Panc1 (cell line): ENCODE results near the gene NRM.

Experiments
- CTCF ChIP-seq: fragments of 450-650 bp; IDR thresholded peaks from 2 replicates; pipeline ENCODE4 v1.5.1; 2017; ENCODE audit warnings: mild to moderate bottlenecking
- REST ChIP-seq, 2 experiments: IDR thresholded peaks; 2 replicates each; pipeline ENCODE4 v1.6.1; 2011 to 2012; ENCODE audit warnings: low read depth in 2 of 2, control low read depth in 1 of 2, low read length in 1 of 2, mild to moderate bottlenecking in 1 of 2, moderate library complexity in 1 of 2; ENCODE audit not compliant: insufficient read depth in 1 of 2

DNA sequence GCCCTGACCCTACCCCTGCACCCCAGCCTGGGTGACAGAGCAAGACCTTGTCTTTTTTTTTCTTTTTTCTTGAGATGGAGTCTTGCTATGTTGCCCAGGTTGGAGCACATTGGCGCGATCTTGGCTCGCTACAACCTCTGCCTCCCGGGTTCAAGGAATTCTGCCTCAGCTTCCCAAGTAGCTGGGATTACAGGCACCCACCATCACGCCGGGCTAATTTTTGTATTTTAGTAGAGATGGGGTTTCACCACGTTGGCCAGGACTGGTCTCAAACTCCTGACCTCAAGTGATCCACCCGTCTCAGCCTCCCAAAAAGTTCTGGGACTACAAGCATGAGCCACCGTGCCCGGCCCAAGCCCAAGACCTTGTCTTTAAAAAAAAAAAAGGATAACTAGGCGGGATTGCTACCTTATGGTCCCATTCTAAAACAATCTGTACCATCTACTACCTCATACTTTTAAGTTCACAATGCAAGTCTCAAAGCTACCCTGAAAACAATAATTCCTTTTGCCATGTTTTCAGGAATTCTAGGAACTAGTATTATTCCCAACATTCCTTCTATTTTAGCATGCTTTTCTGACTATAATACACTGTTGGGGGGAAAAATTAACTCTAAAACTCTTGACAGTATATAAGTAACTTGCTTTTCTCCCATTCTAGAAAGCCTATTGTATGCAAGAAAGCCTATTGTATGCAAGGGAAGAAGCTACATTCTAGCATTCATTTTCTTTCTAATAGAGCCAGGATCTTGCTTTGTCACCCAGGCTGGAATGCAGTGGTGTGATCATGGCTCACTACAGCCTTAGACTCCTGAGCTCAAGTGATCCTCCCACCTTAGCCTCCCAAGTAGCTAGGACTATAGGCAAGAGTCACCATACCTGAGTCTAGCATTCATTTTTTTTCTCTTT is 36.0 kb upstream of the NRM start:
- TF ChIP-seq REST (IDR thresholded peaks at IDR 0.05; ENCODE audit: insufficient read depth in 1 of 2, low read depth in 2 of 2, low read length in 1 of 2) (no peak), CTCF (no peak)
